Esophagus squamous epithelium (tissue), 5 donors: ENCODE results near the gene TSHZ2. TPM values are rescaled to one million over a fixed set of nuclear protein-coding genes. Genes with fewer than 3 reads are reported as not detected.

ENCODE experiments used
- DNase-seq: peaks from one replicate; lab custom pipeline; 2025; lab: John Stamatoyannopoulos, UW
- H3K27ac ChIP-seq, 4 donors: fragments of 200-600 bp; sonication (generic); one replicate each; pipeline ENCODE4 v1.5.1; 2016 to 2019; ENCODE audit warnings: mild to moderate bottlenecking in 1 of 4
- H3K27me3 ChIP-seq, 4 donors: fragments of 200-600 bp; sonication (generic); 1 replicate in 3 of 4; 2 replicates in 1 of 4; pipeline versions ENCODE4 v1.5.1 to v1.6.0; 2017 to 2021; ENCODE audit warnings: antibody characterized with exemption in 1 of 4
- H3K36me3 ChIP-seq, 3 donors: fragments of 200-600 bp; sonication (generic); one replicate each; pipeline ENCODE4 v1.5.1; 2016 to 2019
- H3K4me1 ChIP-seq, 3 donors: fragments of 200-600 bp; sonication (generic); one replicate each; pipeline ENCODE4 v1.5.1; 2017 to 2019
- H3K4me3 ChIP-seq, 4 donors: fragments of 200-600 bp; sonication (generic); 1 replicate in 3 of 4; 2 replicates in 1 of 4; pipeline ENCODE4 v1.5.1; 2016 to 2019; ENCODE audit warnings: mild to moderate bottlenecking in 2 of 4, moderate library complexity in 1 of 4
- H3K9me3 ChIP-seq, 3 donors: fragments of 200-600 bp; sonication (generic); one replicate each; pipeline ENCODE4 v1.5.1; 2016 to 2019
- POLR2A ChIP-seq, 4 donors: fragments of 450-650 bp; IDR thresholded peaks; one replicate each; pipeline ENCODE4 v1.6.1; 2017; ENCODE audit warnings: antibody characterized with exemption in 4 of 4, mild to moderate bottlenecking in 4 of 4, moderate library complexity in 3 of 4
- WGBS, 2 donors: methylation state at CpG; one replicate each; pipeline ENCODE4 v1.1.5; 2018; 5-methylcytosine and 5-hydroxymethylcytosine counted together
- intact Hi-C: fragments of 100-400 bp; cut with DNase I; formaldehyde crosslinking; loops from one replicate; pipeline ENCODE4 v1.15.0; 2022
- total RNA-seq, 4 donors: library from RNA; depleted of rRNA; stranded (reverse); fragments of >200 nt; gene quantifications; one replicate each; pipeline ENCODE4 v1.1.0, GENCODE V29; 2016
- TF ChIP-seq, protein P1 (sequence below), 6 experiments: fragments of 450-650 bp in 4 of 6; fragments of 200-600 bp in 2 of 6; sonication (generic) in 2 of 6; IDR thresholded peaks; one replicate each; pipeline ENCODE4 v1.5.1; 2016 to 2019; ENCODE audit warnings: antibody characterized with exemption in 6 of 6, mild to moderate bottlenecking in 4 of 6, moderate library complexity in 4 of 6
- donor health status: DM: yes; HTN: yes; CAD: no.

The TSHZ2 gene
- total RNA-seq, 4 donors from 2014 or later: 4.7 to 22.0 (median 12.9) TPM

DNA sequence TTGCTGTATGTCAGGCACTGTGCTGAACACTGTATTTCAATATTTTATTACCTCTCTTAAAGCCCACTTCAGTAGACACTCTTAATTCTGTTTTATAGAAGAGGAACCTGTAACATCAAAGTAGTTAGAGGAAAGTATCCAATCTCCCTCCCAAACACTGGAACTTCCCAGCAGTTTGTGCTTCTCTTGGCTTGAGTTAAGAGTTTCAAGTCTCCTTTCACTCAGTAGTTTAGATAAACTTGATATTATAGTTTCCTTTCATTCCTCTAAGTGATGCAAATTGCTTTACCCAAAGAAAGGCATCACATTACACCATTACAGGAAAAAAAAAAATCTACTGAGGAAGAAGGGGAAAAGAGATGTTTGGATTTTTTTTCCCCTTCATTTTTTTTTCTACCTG lies 164.3 kb downstream of the TSHZ2 start:
- DNase-seq: no peak
- intact Hi-C loops: no loop called here
- Histone ChIP-seq H3K9me3 (no peaks in the 10 kb centered on the region), H3K4me1 (no peaks in the 10 kb centered on the region), H3K36me3 (no peaks in the 10 kb centered on the region), H3K27me3 (no peaks in the 10 kb centered on the region), H3K4me3 (no peak overlapping the region), H3K27ac (no peak overlapping the region)
- TF ChIP-seq, protein P1, sequence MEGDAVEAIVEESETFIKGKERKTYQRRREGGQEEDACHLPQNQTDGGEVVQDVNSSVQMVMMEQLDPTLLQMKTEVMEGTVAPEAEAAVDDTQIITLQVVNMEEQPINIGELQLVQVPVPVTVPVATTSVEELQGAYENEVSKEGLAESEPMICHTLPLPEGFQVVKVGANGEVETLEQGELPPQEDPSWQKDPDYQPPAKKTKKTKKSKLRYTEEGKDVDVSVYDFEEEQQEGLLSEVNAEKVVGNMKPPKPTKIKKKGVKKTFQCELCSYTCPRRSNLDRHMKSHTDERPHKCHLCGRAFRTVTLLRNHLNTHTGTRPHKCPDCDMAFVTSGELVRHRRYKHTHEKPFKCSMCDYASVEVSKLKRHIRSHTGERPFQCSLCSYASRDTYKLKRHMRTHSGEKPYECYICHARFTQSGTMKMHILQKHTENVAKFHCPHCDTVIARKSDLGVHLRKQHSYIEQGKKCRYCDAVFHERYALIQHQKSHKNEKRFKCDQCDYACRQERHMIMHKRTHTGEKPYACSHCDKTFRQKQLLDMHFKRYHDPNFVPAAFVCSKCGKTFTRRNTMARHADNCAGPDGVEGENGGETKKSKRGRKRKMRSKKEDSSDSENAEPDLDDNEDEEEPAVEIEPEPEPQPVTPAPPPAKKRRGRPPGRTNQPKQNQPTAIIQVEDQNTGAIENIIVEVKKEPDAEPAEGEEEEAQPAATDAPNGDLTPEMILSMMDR (IDR thresholded peaks at IDR 0.05): no peak
- TF ChIP-seq POLR2A (IDR thresholded peaks at IDR 0.05): no peak

DNA sequence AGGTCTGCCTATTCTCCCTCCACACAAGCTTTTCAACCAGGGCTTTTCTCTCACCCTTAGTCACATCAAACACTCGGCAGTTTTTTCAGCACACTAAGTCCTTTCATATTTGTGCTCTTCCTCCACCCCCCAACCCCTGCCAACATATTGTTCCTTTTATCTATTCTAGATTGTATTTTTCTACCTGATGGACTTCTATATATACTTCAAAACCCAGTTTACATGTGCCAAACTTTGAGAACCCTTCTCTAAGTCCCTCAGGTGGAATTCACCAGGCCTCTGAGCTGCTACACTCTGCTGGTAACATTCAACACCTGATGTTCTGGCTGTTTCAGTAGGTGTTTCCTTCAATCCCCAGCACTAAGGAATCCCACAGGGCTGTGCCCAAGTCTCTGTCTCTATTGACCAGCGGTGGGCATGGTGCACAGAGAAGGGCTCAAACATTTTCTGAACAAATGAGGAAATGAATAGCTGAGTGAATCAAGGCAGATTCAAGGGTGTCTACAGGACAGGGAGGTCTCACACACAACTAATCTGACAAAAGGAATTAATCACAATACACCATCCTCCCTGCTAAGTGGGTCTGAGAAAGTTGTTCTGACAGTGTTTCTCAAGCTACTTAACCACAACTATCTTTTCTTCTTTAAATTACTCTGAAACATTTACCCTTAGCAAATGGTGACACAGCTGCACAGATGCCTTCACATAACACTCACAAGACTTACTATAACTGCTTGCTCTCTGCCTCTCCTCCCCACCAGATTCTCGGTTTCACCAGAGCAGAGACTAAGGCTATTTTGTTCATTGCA lies 166.5 kb downstream of the TSHZ2 start:
- intact Hi-C loops: no loop called here
- H3K36me3 ChIP-seq: no peaks in the 10 kb centered on the region
- WGBS, 2 donors: 79 to 87% methylated on average over 2 to 3 of the region's 3 CpGs

DNA sequence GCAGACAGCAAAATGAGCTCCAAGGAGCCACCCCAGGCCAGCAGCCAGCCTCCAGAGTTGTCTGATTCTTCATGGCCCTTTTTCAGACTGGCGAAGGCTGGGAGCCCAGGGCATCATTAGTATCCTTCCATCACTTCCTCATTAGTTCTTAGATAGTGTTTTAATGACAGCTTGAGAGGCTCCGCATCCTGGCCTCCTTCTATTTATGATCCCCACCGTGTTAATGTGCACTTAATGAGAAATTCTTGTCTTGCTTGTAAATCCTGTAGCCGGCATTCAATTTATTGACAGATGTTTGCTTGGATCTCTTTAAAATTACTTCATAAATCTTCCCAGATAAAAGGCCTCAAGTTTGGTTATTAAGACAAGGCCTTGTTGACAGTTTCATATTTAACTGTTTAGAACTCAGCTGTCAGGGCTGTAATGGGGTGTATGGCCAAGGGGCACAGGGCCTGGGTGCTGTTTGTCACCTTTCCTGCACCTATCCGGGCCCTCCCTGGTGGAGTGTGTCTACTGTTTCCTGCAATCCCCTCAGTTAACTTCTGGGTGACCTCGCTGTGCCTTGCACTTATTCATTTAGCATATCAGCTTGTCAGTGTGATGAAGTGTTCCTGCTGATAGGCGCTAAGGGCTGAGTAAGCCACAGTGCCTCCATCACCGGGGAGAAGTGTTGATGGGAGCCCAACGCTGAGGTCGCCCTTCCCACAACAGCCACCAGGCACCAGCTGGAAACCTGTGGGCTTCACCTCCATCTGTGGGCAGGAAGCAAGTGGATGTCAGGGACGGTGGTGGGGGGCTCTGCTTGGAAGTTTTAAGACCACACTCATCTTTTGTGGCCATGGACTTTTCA lies 169.3 kb downstream of the TSHZ2 start:
- no peak for DNase-seq
- Histone ChIP-seq H3K27me3 (no peaks in the 10 kb centered on the region), H3K36me3 (no peaks in the 10 kb centered on the region), H3K4me3 (no peak overlapping the region), H3K27ac (no peak overlapping the region), H3K4me1 (peaks cover 0 to 5% (median 0%) of the 10 kb centered on the region in 3 donors), H3K9me3 (no peaks in the 10 kb centered on the region)
- intact Hi-C loops: no loop called here
- TF ChIP-seq, protein P1 (IDR thresholded peaks at IDR 0.05): no peak
- no peak for TF ChIP-seq POLR2A (IDR thresholded peaks at IDR 0.05)
- WGBS, 2 donors: 74 to 77% methylated on average over 5 to 7 of the region's 11 CpGs

More for the DNA sequence above, 166.5 kb downstream of the TSHZ2 start:
- Histone ChIP-seq H3K27ac (no peak overlapping the region), H3K4me1 (peaks cover 0 to 5% (median 0%) of the 10 kb centered on the region in 3 donors), H3K4me3 (no peak overlapping the region), H3K27me3 (no peaks in the 10 kb centered on the region), H3K9me3 (no peaks in the 10 kb centered on the region)
- TF ChIP-seq POLR2A (IDR thresholded peaks at IDR 0.05): no peak
- TF ChIP-seq, protein P1 (IDR thresholded peaks at IDR 0.05): no peak
- no peak for DNase-seq

DNA sequence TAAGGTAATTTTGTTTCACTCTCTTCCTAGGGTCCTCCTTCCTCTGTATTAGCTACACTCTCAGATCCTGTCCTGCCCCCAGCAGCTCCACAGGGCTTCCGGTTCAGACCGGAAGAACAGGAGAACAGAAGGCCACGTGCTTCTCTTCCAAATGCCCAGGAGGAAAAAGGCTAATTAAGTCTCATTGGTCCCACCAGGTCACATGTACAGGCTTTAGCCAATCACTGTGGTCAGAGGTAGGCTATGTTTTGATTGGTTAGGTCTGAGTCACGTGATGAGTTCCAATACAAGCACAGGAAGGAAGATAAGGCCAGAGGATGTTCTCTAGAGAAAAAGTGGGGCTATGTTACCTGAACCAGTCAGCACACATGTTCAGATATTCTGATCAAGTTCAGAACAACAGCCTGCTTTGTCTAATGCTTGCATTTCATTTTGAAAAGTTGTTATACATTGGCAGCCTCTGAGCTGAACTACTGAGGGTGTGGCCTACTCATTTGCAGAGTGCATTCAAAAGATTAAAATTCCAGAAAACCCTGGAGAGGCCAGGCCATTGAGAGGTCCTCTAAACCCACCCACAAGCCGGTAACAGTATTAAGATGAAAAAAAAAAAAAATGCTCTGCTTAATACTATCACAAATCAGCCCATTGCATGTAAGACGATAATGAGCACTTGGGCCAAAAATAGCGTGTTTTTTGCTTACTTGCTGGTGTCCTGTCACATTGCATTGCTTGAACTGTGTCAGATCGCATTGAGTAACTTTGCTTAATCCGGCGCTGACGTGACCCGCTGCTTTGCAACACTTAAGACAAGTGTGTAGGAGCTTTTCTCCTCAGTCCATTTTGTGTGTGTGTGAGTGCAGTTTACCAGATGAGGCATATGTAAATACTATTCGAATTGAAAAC lies 170.3 kb downstream of the TSHZ2 start:
- H3K36me3 ChIP-seq: no peaks in the 10 kb centered on the region
- no peaks in the 10 kb centered on the region for H3K9me3 ChIP-seq
- H3K27ac ChIP-seq: peak overlapping the region in 1 of 4 donors; percentile 3
- H3K27me3 ChIP-seq: no peaks in the 10 kb centered on the region
- DNase-seq: no peak
- H3K4me3 ChIP-seq: no peak overlapping the region
- peaks cover 0 to 5% (median 0%) of the 10 kb centered on the region in 3 donors for H3K4me1 ChIP-seq
- intact Hi-C loops: no loop called here
- WGBS, 2 donors: 85% methylated on average over 13 of the region's 13 CpGs
- no peak for TF ChIP-seq POLR2A (IDR thresholded peaks at IDR 0.05)
- TF ChIP-seq, protein P1 (IDR thresholded peaks at IDR 0.05): no peak
